WI38 (cell line): Measurements from ENCODE around the gene ADARB1.

Source experiments
- H3K4me3 ChIP-seq: 2 replicates; pipeline ENCODE4 v1.5.1; 2011; ENCODE audit warnings: low read depth, mild to moderate bottlenecking, control low read depth, low read length
- TF ChIP-seq, protein P1 (sequence below): IDR thresholded peaks from 2 replicates; pipeline ENCODE4 v1.5.1; 2012; ENCODE audit warnings: low read depth, mild to moderate bottlenecking, control low read depth, low read length

ADARB1 gene

GRCh38 chr21:45122030-45122429, 47.6 kb downstream of the ADARB1 start:
- H3K4me3 ChIP-seq: no peak overlapping the region

GRCh38 chr21:45122432-45123132, 48.2 kb downstream of the ADARB1 start:
- TF ChIP-seq, protein P1, sequence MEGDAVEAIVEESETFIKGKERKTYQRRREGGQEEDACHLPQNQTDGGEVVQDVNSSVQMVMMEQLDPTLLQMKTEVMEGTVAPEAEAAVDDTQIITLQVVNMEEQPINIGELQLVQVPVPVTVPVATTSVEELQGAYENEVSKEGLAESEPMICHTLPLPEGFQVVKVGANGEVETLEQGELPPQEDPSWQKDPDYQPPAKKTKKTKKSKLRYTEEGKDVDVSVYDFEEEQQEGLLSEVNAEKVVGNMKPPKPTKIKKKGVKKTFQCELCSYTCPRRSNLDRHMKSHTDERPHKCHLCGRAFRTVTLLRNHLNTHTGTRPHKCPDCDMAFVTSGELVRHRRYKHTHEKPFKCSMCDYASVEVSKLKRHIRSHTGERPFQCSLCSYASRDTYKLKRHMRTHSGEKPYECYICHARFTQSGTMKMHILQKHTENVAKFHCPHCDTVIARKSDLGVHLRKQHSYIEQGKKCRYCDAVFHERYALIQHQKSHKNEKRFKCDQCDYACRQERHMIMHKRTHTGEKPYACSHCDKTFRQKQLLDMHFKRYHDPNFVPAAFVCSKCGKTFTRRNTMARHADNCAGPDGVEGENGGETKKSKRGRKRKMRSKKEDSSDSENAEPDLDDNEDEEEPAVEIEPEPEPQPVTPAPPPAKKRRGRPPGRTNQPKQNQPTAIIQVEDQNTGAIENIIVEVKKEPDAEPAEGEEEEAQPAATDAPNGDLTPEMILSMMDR: no peak
- H3K4me3 ChIP-seq: no peak overlapping the region

More at GRCh38 chr21:45122030-45122429, 47.6 kb downstream of the ADARB1 start:
- TF ChIP-seq, protein P1: no peak

DNA sequence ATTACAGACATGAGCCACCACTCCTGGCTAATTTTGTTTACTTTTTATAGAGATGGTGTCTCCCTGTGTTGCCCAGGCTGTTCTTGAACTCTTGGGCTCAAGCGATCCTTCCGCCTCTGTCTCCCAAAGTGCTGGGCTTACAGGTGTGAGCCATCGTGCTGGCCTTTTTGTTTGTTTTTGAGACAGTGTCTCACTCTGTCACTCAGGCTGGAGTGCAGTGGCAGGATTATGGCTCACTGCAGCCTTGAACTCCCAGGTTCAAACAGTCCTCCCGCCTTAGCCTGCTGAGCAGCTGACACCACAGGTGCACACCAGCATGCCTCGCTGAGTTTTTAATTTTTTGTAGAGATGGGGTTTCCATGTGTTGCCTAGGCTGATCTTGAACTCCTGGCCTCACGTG, 49.1 kb downstream of the ADARB1 start:
- H3K4me3 ChIP-seq: no peak overlapping the region
- TF ChIP-seq, protein P1: no peak

GRCh38 chr21:45124596-45124995, 50.2 kb downstream of the ADARB1 start:
- TF ChIP-seq, protein P1: no peak
- H3K4me3 ChIP-seq: no peak overlapping the region

DNA sequence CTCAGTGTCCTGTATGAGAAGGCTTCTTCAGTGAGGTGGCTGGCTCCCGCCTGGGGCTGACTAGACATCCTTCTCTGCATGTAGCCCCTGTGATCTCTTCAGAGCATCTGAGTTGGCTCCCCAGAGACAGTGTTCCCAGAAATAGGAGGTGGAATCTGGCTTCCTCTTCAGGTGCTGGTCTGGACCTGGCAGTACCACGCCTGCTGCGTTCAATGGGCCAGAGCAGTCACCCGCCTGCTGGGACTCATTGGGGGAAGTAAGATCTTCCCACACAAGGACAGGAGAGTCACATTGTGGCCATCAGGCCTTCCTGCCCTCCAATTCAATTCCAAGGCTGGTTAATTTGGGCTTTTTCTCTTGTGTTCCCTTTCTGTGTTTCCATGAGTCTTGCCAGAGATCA, 51.0 kb downstream of the ADARB1 start:
- no peak overlapping the region for H3K4me3 ChIP-seq
- TF ChIP-seq, protein P1: no peak

- H3K4me3 ChIP-seq: no peak overlapping the region
- TF ChIP-seq, protein P1: no peak
These were observed 51.8 kb downstream of the ADARB1 start for GRCh38 chr21:45126204-45126626.

DNA sequence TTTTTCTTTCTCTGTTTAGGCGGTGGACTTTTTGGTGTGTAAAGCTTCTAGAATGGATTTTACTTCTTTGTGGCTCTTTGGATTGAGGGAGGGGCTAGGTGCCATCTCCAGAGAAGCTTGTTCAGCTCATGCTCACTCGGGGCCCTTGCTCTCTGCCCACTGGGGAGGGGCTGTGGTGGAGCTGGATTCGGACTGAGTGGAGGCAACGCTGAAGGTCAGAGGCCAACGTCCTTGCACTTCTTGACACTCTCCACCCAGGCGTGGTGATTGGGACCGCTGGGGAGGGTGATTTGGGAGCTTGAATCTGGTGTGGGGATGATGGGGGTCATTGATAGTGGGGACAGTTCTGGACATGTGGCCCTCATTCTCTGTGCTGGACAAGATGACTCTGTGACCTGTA, 52.6 kb downstream of the ADARB1 start:
- TF ChIP-seq, protein P1: no peak
- H3K4me3 ChIP-seq: no peak overlapping the region
